Activated CD4-positive, alpha-beta T cell treated with anti-CD3 and anti-CD28 coated beads, Interleukin-2, amount 10 ng/mL, durations not matched to agents 24 days and 14 days (primary cell): ENCODE data around the gene B4GALT2. TPM values are rescaled to one million over a fixed set of nuclear protein-coding genes. Genes with fewer than 3 reads are reported as not detected.

ENCODE experiments used
- DNase-seq: peaks from one replicate; pipeline ENCODE4 v3.0.0; 2022
- H3K27ac Mint-ChIP-seq: one replicate; pipeline ENCODE4 v1.8.0; 2022; ENCODE audit warnings: mild to moderate bottlenecking, mixed read lengths
- H3K27me3 Mint-ChIP-seq: one replicate; pipeline ENCODE4 v1.8.0; 2022; ENCODE audit warnings: mixed read lengths
- H3K36me3 Mint-ChIP-seq: one replicate; pipeline ENCODE4 v1.8.0; 2022; ENCODE audit warnings: low read depth, mild to moderate bottlenecking, mixed read lengths
- H3K4me1 Mint-ChIP-seq: one replicate; pipeline ENCODE4 v1.8.0; 2021; ENCODE audit warnings: mixed read lengths
- H3K4me3 Mint-ChIP-seq: one replicate; pipeline ENCODE4 v1.8.0; 2022; ENCODE audit warnings: mild to moderate bottlenecking, moderate library complexity, mixed read lengths
- H3K9me3 Mint-ChIP-seq: one replicate; pipeline ENCODE4 v1.8.0; 2021; ENCODE audit warnings: mixed read lengths
- intact Hi-C: fragments of 100-400 bp; cut with micrococcal nuclease; formaldehyde crosslinking; loops from one replicate; pipeline ENCODE4 v1.15.1; 2023
- total RNA-seq: library from RNA; stranded (reverse); gene quantifications from 2 replicates; pipeline ENCODE4 v1.2.3, GENCODE V29; 2022

The B4GALT2 gene
- total RNA-seq, 1 donor from 2014 or later = 59.7 TPM

DNA sequence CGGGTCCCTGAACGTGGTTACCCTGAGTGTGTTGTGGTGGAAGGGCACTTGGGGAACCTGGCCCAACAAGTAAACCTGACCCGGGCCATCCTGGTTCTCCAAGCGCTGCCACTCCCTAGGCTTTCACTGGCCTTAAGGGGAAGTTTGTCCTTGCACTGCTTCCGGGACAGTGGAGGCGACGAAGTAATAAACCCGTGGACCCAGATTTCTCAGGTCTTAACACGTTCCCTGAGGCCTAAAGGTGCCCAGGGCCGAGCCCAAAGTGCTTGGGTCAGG lies 12.1 kb downstream of the B4GALT2 start:
- no peaks in the 10 kb centered on the region for H3K9me3 Mint-ChIP-seq
- H3K36me3 Mint-ChIP-seq = peaks cover 2% of the 10 kb centered on the region
- intact Hi-C loops = loop anchor here (1.0 kb wide), 3 partner anchors 17 to 45 kb away; partner anchors contain the start of genes ATP6V0B and IPO13
- H3K27me3 Mint-ChIP-seq = no peaks in the 10 kb centered on the region
- H3K4me3 Mint-ChIP-seq = peak overlapping the region; percentile 92
- peak overlapping the region; percentile 84 for H3K27ac Mint-ChIP-seq
- H3K4me1 Mint-ChIP-seq = peaks cover 14% of the 10 kb centered on the region
- DNase-seq = no peak

DNA sequence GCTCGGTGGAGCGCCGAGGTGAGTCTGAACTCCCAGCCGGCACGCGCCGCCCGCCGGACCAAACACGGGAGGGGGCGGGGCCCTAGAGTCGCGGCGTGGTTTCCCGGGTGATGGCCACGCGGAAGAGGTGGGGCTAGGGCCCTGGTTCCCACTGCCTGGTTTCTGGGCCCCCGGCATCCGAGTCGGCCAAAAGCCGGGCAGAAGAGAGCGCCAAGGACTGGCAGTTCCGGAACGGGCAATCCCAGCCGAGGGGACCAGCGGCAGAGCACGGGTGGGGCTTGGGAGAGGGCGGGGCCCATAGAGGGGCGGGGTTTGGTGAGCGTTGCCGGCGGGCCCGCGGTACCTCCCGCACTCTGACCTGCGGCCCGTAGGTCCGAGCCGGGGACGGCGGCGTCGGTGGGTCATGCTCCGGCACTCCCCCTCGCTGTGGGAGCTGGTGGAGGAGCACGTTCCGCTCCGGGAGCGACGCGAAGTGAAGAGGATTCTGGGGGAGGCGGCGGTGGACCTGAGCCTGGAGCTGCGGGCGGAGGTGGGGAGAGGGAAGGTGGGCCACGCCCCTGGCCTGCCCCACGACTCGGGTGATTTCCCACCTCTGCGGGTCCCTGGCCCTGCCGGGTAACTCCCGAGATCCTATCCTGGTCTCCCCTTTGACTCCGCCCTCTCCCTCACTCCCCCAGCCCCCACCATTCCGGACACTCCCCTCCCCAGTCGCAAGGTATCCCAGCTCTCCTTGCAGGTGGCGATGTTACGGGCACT lies 12.6 kb downstream of the B4GALT2 start, which contains the start of gene CCDC24:
CCDC24 (plus strand) TSS at position 124 of the 756 bp plus-strand sequence; CDS start at position 404, 280 bp downstream.
- Mint-ChIP-seq H3K27me3 (no peaks in the 10 kb centered on the region), H3K4me1 (peaks cover 14% of the 10 kb centered on the region), H3K27ac (peak within 1 kb of the TSS; percentile 84), H3K9me3 (no peaks in the 10 kb centered on the region), H3K4me3 (peak within 1 kb of the TSS; percentile 92), H3K36me3 (peaks cover 2% of the 10 kb centered on the region)
- DNase-seq = peak; percentile 95
- intact Hi-C loops = loop anchor here (1.0 kb wide), 3 partner anchors 17 to 45 kb away; partner anchors contain the start of genes ATP6V0B and IPO13

DNA sequence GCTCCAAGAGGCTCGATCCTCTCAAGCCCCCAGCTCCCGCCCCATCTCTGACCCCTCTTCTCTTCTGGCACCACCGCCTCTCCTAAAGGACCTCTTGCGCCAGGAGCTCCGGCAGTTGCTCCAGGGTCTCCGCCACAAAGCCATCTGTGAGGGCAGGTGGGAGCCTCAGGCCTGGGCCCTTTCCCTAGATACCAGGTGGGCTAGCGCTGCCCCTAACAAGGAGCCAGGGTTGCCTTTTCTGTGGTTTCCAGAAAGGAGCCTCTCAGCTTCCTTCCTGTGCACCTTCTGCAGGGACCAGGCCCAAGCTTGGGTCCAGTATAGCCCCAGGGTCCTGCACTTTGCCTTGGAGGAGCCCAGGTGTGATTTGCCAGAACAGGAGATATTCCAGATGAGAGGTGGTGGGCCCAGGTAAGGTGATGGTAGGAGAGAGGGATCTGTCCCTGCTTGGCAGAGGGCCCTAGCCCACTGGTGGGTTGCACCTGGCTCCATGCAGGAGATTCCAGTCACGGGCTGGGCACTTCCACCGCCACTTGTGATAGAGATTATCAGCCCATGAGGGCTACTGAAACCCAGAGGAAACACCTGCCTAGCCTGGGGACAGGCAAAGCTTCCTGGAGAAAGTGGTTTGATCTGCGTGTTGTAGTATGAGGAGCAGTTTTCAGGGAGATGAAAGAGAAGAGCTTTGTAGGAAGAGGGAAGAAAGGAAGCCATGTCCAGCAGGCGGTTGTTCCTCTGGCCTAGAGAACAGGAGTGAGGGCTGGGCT lies 13.4 kb downstream of the B4GALT2 start:
- Mint-ChIP-seq H3K4me1 (peaks cover 14% of the 10 kb centered on the region), H3K9me3 (no peaks in the 10 kb centered on the region), H3K27me3 (no peaks in the 10 kb centered on the region), H3K27ac (peak overlapping the region; percentile 58), H3K36me3 (no peaks in the 10 kb centered on the region), H3K4me3 (peak overlapping the region; percentile 92)
- DNase-seq = no peak
- intact Hi-C loops = no loop called here

DNA sequence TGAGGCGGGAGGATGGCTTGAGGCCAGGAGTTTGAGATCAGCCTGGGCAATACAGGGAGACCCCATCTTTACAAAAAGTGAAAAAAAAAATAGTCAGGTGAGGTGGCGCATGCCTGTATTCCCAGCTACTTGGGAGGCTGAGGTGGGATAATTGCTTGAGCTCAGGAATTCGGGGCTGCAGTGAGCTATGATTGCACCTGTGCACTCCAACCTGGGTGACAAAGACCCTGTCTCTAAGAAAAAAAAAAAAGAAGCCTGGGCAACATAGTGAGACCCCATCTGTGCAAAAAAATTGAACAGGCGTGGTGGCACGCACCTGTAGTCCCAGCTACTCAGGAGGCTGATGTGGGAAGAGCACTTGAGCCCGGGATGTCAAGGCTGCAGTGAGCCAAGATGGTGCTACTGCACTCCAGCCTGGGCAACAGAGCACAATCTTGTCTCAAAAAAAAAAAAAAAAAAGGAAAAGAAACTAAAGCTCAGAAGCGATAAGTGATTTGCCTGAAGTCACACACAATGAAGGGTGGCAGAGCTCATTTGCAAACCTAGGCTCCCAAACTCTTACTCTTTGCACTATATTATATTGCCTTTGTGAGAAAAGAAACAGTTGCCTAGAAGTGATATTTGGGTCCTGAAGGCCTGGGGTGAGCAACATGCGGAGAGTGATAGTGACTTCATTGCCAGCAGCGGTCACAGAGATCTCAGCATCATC lies 14.3 kb downstream of the B4GALT2 start:
- Mint-ChIP-seq H3K9me3 (no peaks in the 10 kb centered on the region), H3K27ac (no peak overlapping the region), H3K36me3 (no peaks in the 10 kb centered on the region), H3K4me1 (peaks cover 14% of the 10 kb centered on the region), H3K4me3 (no peak overlapping the region), H3K27me3 (no peaks in the 10 kb centered on the region)
- intact Hi-C loops = no loop called here
- DNase-seq = no peak

DNA sequence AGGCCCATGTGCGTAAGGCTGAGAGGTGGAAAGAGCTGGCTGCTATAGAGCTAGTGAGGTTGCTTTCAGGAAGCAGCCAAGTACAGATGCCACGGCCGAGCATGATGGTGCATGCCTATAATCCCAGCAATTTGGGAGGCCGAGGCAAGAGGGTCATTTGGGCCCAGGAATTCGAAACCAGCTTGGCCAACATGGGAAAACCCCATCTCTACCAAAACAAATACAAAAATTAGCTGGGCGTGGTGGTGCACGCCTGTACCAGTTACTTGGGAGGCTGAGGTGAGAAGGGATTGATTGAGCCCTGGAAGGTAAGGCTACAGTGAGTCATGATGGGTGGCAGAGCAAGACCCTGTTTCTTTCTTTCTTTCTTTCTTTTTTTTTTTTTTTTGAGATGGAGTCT lies 15.1 kb downstream of the B4GALT2 start:
- H3K4me3 Mint-ChIP-seq = no peak overlapping the region
- no peak overlapping the region for H3K27ac Mint-ChIP-seq
- peaks cover 16% of the 10 kb centered on the region for H3K4me1 Mint-ChIP-seq
- H3K27me3 Mint-ChIP-seq = no peaks in the 10 kb centered on the region
- DNase-seq = no peak
- no peaks in the 10 kb centered on the region for H3K9me3 Mint-ChIP-seq
- H3K36me3 Mint-ChIP-seq = no peaks in the 10 kb centered on the region
- intact Hi-C loops = no loop called here

DNA sequence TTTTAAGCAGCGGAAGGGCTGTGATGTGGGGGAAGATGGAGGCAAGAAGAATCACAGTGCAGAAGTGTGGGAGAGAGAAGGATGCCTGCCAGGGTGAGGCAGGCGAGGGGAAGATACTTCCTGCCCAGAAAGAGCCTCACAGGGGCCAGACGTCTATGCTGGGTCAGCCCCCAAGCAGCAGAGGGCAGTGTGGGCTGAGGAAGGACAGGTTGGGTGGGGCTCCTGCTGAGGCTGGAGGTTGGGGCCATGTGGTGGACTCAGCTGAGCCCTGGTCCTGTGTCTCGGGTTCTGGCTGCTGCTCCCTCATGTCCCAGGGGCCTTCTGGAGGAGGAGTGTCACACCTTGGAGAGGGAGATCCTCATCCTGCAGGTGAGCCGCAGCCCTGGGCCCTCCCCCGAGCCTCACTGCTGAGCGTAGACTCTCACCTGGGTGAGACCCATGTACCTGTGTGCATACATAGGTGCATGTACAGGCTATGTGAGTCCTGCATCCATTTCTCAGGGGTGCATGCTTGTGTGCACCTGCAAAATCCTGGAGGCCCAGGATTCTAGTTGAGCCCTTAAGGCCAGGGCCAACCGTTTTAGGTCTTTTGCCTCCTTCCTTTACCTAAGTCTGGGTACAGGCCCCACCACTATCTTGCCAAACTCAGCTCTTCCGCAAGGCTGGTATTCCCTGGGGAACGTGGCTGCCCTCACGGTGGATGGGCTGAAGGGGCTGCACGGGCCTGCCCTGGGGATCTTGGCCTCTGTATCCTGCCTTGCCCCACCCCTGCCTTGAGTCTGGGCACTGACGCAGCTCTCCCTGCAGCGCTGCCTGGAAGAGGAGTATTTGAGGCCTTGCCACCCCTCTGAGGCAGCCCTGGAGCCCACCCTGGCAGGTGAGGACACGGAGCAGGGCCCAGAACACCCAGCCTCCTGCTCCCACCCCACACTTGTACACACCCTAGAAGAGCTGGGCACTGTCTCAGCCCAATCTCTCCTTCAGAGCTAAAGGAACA lies 16.1 kb downstream of the B4GALT2 start:
- DNase-seq = no peak
- Mint-ChIP-seq H3K27ac (no peak overlapping the region), H3K9me3 (no peaks in the 10 kb centered on the region), H3K4me3 (no peak overlapping the region), H3K27me3 (no peaks in the 10 kb centered on the region), H3K4me1 (peaks cover 16% of the 10 kb centered on the region), H3K36me3 (no peaks in the 10 kb centered on the region)
- intact Hi-C loops = no loop called here

DNA sequence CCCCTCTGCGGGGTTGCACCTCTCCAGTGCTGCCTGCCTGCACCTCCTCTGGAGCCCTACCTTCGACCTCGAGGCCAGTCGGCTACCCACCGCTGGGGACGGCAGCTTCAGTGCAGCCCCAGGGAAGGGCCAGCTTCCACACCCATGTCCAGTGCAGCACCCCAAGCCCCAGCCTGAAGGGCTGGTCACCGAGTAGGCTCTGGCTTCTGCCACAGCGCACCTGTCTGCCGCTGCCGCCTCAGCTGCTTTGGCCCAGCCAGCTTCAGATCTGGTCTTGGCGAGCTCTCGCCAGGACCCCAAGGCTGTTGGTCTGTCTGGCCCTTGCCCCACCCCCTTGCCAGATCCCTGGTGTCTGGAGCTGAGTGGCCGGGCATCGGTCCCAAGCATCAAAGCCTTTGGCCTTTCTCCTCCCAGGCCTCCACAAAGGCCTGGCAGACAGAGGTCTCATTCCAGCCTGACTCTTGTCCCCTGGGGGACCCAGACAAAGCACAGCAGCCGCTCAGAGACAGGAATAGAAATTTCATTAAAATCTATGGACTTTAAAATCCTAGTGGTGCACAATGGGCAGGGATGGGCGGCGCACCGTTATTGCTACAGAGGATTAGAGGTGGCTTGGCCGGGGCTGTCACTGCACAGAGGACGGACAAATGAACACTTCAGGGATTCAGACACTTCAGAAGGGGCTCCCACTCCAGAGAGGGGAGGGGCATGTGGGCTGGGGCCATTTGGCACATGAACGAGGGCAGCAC lies 17.1 kb downstream of the B4GALT2 start:
- Mint-ChIP-seq H3K4me3 (no peak overlapping the region), H3K27ac (no peak overlapping the region), H3K27me3 (no peaks in the 10 kb centered on the region), H3K9me3 (no peaks in the 10 kb centered on the region), H3K4me1 (peaks cover 13% of the 10 kb centered on the region), H3K36me3 (no peaks in the 10 kb centered on the region)
- no peak for DNase-seq
- intact Hi-C loops = no loop called here

DNA sequence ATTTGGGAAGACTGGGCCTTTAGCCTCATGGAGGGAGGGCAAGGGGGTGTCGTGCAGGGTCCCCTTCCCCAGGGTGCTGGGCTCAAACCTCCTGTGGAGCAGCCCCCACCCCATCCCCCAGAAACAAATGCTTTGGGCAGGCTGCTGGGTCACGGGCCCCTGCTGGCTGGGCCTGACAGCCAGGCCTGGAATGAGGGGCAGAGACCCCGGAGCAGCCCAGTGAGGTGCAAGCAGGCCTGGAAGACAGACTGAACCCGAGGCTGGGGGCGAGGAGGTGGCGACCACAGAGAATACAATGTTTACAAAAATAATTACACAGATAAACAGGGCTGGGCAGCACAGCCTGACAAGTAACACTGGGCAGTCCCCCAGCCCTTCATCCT lies 17.7 kb downstream of the B4GALT2 start:
- H3K27ac Mint-ChIP-seq = no peak overlapping the region
- H3K36me3 Mint-ChIP-seq = no peaks in the 10 kb centered on the region
- intact Hi-C loops = no loop called here
- peaks cover 11% of the 10 kb centered on the region for H3K4me1 Mint-ChIP-seq
- H3K27me3 Mint-ChIP-seq = no peaks in the 10 kb centered on the region
- no peak overlapping the region for H3K4me3 Mint-ChIP-seq
- DNase-seq = no peak
- no peaks in the 10 kb centered on the region for H3K9me3 Mint-ChIP-seq

DNA sequence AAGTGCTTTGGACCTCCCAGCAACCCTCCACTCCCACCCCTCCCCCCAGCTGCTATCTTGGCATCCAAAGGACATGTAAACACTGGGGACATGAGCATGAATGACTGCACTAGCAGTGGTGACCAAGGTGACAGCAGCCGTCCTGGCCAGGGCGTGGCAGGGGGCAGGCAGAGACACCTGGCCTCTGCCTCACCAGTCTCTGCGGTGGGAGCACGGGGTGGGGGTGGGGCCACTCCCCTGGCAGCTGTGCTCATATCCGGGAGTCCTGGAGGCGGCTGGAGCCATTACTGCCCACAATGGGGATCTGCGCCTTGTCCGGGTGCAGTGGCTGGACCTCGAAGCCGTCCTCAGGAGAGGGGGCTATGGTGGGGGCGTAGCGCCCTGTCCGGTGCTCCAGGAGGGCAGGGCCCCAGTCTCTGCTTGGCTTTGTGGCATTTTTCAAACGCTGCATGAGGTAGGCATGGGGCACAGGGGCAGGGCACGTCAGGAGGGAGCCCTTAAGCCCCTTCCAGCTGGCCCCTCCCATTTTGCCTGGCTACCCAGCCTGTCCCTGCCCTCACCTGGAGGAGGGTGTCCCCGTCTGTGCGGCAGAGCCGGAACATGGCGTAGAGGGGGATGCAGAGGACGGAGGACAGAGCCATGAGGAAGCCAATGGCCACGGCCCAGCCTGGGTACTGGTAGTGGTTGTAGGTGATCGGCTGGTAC lies 18.4 kb downstream of the B4GALT2 start:
- no peaks in the 10 kb centered on the region for H3K9me3 Mint-ChIP-seq
- no peaks in the 10 kb centered on the region for H3K27me3 Mint-ChIP-seq
- no peaks in the 10 kb centered on the region for H3K36me3 Mint-ChIP-seq
- intact Hi-C loops = no loop called here
- H3K4me3 Mint-ChIP-seq = no peak overlapping the region
- H3K4me1 Mint-ChIP-seq = peaks cover 6% of the 10 kb centered on the region
- H3K27ac Mint-ChIP-seq = no peak overlapping the region
- no peak for DNase-seq

DNA sequence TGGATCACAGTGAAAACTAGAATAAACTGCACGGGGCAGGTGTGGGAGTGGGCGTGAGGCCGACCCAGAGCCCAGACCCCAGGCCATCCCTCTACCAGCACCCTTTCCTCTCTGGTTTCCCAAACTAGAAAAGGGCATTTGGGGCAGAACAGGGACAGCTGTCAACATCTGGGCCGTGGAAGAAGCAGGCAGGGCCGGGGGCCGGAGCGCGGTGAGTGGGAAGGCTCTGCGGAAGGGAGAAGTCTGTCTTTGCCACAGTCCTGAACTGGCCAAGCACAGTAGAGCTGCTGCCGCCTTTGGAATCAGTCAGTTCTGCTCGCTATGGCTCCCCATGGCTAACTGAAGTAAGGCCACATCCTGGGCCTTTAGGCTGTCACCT lies 19.0 kb downstream of the B4GALT2 start:
- H3K4me1 Mint-ChIP-seq = peaks cover 2% of the 10 kb centered on the region
- H3K4me3 Mint-ChIP-seq = no peak overlapping the region
- no peaks in the 10 kb centered on the region for H3K27me3 Mint-ChIP-seq
- H3K9me3 Mint-ChIP-seq = no peaks in the 10 kb centered on the region
- no peaks in the 10 kb centered on the region for H3K36me3 Mint-ChIP-seq
- intact Hi-C loops = no loop called here
- no peak overlapping the region for H3K27ac Mint-ChIP-seq
- DNase-seq = no peak

DNA sequence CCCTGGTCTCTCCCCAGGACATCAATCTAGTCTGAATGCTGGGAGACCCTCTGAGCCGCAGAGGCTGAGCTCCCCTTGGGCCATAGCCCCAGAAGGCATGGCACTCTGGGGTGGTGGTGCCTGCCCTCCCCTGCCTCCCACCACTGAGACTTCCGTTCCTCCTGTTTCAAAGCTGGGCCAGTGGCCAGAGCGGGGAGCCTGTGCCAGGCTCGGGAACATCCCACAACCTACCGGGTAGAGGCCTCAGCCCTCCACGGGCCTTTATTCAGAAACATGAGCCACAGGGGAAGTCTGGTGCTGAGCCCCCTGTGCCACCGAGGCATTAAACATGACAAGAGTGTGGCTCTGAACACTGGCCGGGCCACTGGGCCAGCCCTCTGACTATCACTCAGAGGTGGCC lies 20.4 kb downstream of the B4GALT2 start:
- Mint-ChIP-seq H3K27ac (no peak overlapping the region), H3K27me3 (no peaks in the 10 kb centered on the region), H3K4me3 (no peak overlapping the region), H3K36me3 (no peaks in the 10 kb centered on the region), H3K9me3 (no peaks in the 10 kb centered on the region), H3K4me1 (peaks cover 2% of the 10 kb centered on the region)
- intact Hi-C loops = no loop called here
- no peak for DNase-seq

DNA sequence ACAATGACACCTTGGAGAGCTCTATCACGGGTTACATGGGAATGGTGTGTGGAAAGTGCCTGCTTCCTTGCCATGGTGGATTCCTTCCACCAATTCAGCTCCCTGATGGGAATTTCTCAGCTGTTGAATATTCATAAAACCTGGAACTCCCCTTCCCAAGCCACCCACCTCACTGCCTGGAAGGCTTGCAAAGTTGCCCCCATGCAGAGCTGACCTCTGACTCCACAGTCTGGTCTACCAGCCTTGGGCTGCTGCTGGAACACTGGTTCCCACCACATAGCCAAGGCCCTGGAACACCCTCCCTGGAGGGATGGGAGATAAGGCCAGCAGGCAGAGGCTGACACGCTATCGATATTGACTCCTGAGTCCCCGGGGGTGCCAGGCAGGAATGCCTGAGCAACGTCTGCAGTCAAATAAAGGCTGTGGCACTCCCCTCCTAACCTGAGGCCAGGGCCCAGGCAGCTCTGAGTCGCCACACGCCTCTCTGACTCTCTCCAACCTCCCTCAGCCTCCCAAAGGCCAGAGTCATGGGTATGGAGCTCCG lies 21.2 kb downstream of the B4GALT2 start:
- Mint-ChIP-seq H3K27me3 (no peaks in the 10 kb centered on the region), H3K27ac (no peak overlapping the region), H3K9me3 (no peaks in the 10 kb centered on the region), H3K4me3 (no peak overlapping the region), H3K4me1 (peaks cover 2% of the 10 kb centered on the region), H3K36me3 (no peaks in the 10 kb centered on the region)
- no peak for DNase-seq
- intact Hi-C loops = loop anchor here (10.0 kb wide), 1 partner anchor 215 kb away; the partner anchor contains the start of gene DMAP1
